Measurements from ENCODE around the gene TMEM215. TPM values are rescaled to one million over a fixed set of nuclear protein-coding genes. Genes with fewer than 3 reads are reported as not detected.
"Not testable (repeated sequence)": the region's sequence is repeated elsewhere in the genome, so short reads cannot be mapped to it uniquely, and the experiment has no call there.

TMEM215 gene
- total RNA-seq, 3 donors from 2014 or later (not counting 1 experiment from before 2014, with no cell fraction given): not detected

DNA sequence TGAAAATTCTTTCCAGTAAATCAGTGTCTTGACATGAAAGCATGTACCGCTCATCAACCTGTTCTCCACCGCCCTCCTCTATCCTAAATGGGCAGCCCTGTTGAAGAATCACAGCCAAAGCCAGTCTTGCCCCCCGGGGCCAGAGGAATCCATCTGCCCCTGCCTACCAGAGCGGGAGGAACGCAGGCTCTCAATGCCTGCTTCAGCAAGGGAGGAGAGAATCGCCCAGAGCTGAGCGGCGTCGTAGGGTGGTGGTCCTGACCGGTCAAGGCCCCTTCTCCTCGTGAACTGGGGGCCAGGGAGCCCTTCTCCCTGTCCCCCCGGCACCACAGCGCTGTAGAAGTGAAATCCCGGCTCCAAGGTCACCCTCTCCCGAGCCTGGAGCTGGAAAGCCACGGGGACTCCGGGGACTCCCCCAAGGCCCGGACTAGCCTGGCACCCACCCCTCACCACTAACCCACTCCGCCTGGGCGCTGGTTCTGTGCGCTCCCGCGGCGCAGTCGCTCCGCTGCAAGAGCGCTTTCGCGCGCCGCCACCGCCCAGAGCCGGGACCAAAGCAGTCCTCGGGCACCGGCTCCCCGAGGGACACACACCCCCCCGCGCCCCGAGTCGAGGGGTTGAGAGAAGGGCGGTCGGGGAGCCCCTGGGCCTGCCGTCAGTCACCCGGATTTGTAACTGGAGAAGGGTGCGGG, 718 bp upstream of the TMEM215 start:
- ATAC-seq (no peak), DNase-seq (no peak)
- H3K36me3 ChIP-seq (ENCODE audit: control insufficient read depth, insufficient read depth, low read length): no peaks in the 10 kb centered on the region
- H3K9me3 Mint-ChIP-seq: peaks cover 0 to 4% of the 10 kb centered on the region in 2 donors
- H3K9me3 ChIP-seq (ENCODE audit: control insufficient read depth, insufficient read depth, low read length): no peaks in the 10 kb centered on the region
- H3K4me3 ChIP-seq (ENCODE audit: low read length): no peak overlapping the region
- H3K4me1 Mint-ChIP-seq: no peaks in the 10 kb centered on the region
- peaks cover 8% of the 10 kb centered on the region for H3K36me3 Mint-ChIP-seq
- no peak overlapping the region for H3K27ac ChIP-seq (ENCODE audit: low read length)
- 12% methylated on average over 45 of the region's 45 CpGs for WGBS (ENCODE audit: insufficient coverage)
- intact Hi-C loops (cut with micrococcal nuclease): no loop called here
- TF ChIP-seq, protein P1, sequence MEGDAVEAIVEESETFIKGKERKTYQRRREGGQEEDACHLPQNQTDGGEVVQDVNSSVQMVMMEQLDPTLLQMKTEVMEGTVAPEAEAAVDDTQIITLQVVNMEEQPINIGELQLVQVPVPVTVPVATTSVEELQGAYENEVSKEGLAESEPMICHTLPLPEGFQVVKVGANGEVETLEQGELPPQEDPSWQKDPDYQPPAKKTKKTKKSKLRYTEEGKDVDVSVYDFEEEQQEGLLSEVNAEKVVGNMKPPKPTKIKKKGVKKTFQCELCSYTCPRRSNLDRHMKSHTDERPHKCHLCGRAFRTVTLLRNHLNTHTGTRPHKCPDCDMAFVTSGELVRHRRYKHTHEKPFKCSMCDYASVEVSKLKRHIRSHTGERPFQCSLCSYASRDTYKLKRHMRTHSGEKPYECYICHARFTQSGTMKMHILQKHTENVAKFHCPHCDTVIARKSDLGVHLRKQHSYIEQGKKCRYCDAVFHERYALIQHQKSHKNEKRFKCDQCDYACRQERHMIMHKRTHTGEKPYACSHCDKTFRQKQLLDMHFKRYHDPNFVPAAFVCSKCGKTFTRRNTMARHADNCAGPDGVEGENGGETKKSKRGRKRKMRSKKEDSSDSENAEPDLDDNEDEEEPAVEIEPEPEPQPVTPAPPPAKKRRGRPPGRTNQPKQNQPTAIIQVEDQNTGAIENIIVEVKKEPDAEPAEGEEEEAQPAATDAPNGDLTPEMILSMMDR (IDR thresholded peaks at IDR 0.05): no peak
- peaks cover 33 to 71% of the 10 kb centered on the region in 2 donors for H3K27me3 Mint-ChIP-seq (ENCODE audit: low read depth in 2 of 2)
- H3K27me3 ChIP-seq (ENCODE audit: control insufficient read depth, insufficient read depth, low read length): peaks cover 11% of the 10 kb centered on the region
- no peaks in the 10 kb centered on the region for H3K4me1 ChIP-seq (ENCODE audit: control insufficient read depth, insufficient read depth, low read length)
- no peak overlapping the region for H3K27ac Mint-ChIP-seq
- no peak overlapping the region for H3K4me3 Mint-ChIP-seq

DNA sequence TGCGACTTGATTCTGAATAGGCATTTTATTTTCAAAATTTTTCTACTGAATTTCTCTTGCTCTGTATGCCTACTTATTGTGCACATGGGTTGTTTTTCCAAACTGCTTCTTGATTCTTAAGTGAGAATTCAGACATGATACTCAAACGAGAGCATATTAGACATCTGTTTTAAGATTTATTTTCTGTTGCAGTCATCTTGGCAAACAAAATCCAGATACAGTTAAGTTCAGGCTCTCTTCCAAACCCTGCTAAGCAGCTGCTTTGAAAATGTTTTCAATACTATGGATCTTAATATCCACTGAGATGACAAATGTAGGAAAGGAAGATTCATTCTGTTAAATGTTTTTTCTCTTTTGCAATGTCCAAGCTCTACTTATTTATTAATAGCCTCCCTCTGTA, 4.5 kb downstream of the TMEM215 start:
- intact Hi-C loops (cut with micrococcal nuclease): no loop called here
- Histone ChIP-seq H3K9me3 (ENCODE audit: control insufficient read depth, insufficient read depth, low read length) (no peaks in the 10 kb centered on the region), H3K4me1 (ENCODE audit: control insufficient read depth, insufficient read depth, low read length) (no peaks in the 10 kb centered on the region), H3K27me3 (ENCODE audit: control insufficient read depth, insufficient read depth, low read length) (peaks cover 3% of the 10 kb centered on the region), H3K27ac (ENCODE audit: low read length) (no peak overlapping the region), H3K4me3 (ENCODE audit: low read length) (no peak overlapping the region), H3K36me3 (ENCODE audit: control insufficient read depth, insufficient read depth, low read length) (no peaks in the 10 kb centered on the region)
- Mint-ChIP-seq H3K27me3 (ENCODE audit: low read depth in 2 of 2) (peaks cover 16 to 75% of the 10 kb centered on the region in 2 donors), H3K4me3 (no peak overlapping the region), H3K36me3 (no peaks in the 10 kb centered on the region), H3K9me3 (peaks cover 3 to 4% of the 10 kb centered on the region in 2 donors), H3K4me1 (no peaks in the 10 kb centered on the region), H3K27ac (no peak overlapping the region)
- DNase-seq: no peak
- ATAC-seq: no peak
- WGBS (ENCODE audit: insufficient coverage): 64% methylated on average over 2 of the region's 2 CpGs
- TF ChIP-seq, protein P1 (IDR thresholded peaks at IDR 0.05): no peak

DNA sequence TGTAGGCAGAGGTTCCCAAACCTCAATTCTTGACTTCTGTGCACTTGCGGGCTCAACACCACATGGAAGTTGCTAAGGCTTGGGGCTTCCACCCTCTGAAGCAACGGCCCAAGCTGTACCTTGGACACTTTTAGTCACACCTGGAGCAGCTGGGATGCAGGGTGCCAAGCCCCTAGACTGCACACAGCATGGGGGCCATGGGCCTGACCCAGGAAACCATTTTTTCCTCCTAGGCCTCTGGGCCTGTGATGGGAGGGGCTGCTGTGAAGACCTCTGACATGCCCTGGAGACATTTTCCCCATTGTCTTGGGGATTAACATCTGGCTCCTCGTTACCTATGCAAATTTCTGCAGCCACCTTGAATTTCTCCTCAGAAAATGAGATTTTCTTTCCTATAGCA, 12.7 kb downstream of the TMEM215 start:
- peaks cover 7 to 11% of the 10 kb centered on the region in 2 donors for H3K9me3 Mint-ChIP-seq
- H3K27me3 ChIP-seq (ENCODE audit: control insufficient read depth, insufficient read depth, low read length); H3K27ac Mint-ChIP-seq; H3K36me3 ChIP-seq (ENCODE audit: control insufficient read depth, insufficient read depth, low read length); intact Hi-C loops (cut with micrococcal nuclease); H3K27ac ChIP-seq (ENCODE audit: low read length); H3K4me3 Mint-ChIP-seq; ATAC-seq; H3K36me3 Mint-ChIP-seq; H3K27me3 Mint-ChIP-seq (ENCODE audit: low read depth in 2 of 2); H3K4me1 ChIP-seq (ENCODE audit: control insufficient read depth, insufficient read depth, low read length); H3K4me1 Mint-ChIP-seq; H3K4me3 ChIP-seq (ENCODE audit: low read length); H3K9me3 ChIP-seq (ENCODE audit: control insufficient read depth, insufficient read depth, low read length); DNase-seq: not testable (repeated sequence)
- WGBS (ENCODE audit: insufficient coverage): 53% methylated on average over 3 of the region's 3 CpGs

DNA sequence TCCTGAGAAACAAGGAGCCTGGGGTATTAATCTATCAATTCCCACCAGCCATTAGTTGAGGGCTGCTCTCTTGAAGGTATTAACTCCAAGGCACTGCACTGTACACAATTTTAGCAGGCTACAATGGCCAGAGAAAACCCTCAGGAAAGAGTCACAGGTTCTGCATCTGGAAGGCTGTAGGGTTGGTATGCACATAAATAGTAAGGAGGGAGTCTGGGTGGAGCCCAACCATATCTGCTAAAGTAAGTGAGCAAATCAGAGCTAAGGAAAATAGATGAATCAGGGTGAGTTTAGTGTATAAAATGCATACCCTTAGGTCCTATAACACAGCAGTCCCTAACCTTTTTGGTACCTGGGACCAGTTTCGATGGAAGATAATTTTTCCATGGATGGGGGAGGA, 18.2 kb downstream of the TMEM215 start:
- no peak overlapping the region for H3K27ac Mint-ChIP-seq
- WGBS (ENCODE audit: insufficient coverage): no CpG with 5 or more reads among the region's 1 CpG
- H3K9me3 Mint-ChIP-seq: peaks cover 8 to 13% of the 10 kb centered on the region in 2 donors
- no peak for DNase-seq
- H3K9me3 ChIP-seq (ENCODE audit: control insufficient read depth, insufficient read depth, low read length): no peaks in the 10 kb centered on the region
- intact Hi-C loops (cut with micrococcal nuclease): no loop called here
- peaks cover 7% of the 10 kb centered on the region for H3K36me3 Mint-ChIP-seq
- H3K27me3 Mint-ChIP-seq (ENCODE audit: low read depth in 2 of 2): peaks cover 9 to 12% of the 10 kb centered on the region in 2 donors
- no peak overlapping the region for H3K4me3 ChIP-seq (ENCODE audit: low read length)
- no peak overlapping the region for H3K4me3 Mint-ChIP-seq
- TF ChIP-seq, protein P1 (IDR thresholded peaks at IDR 0.05): no peak
- no peak overlapping the region for H3K27ac ChIP-seq (ENCODE audit: low read length)
- no peaks in the 10 kb centered on the region for H3K27me3 ChIP-seq (ENCODE audit: control insufficient read depth, insufficient read depth, low read length)
- H3K4me1 ChIP-seq (ENCODE audit: control insufficient read depth, insufficient read depth, low read length): no peaks in the 10 kb centered on the region
- H3K36me3 ChIP-seq (ENCODE audit: control insufficient read depth, insufficient read depth, low read length): no peaks in the 10 kb centered on the region
- ATAC-seq: no peak
- no peaks in the 10 kb centered on the region for H3K4me1 Mint-ChIP-seq
